ENCODE results near the gene KCNJ3.

The KCNJ3 gene

GRCh38 chr2:154825358-154825757, 126.9 kb downstream of the KCNJ3 start:
- no peak overlapping the region for H3K4me3 ChIP-seq (ENCODE audit: severe bottlenecking)
- no peaks in the 10 kb centered on the region for H3K9me3 ChIP-seq (ENCODE audit: severe bottlenecking)
- no peak overlapping the region for H3K27ac ChIP-seq (ENCODE audit: poor library complexity, severe bottlenecking)
- ATAC-seq (ENCODE audit: low read depth) (no peak), DNase-seq (ENCODE audit: low spot score) (no peak)
- no peaks in the 10 kb centered on the region for H3K36me3 ChIP-seq (ENCODE audit: low read depth)
- no peaks in the 10 kb centered on the region for H3K4me1 ChIP-seq (ENCODE audit: insufficient read depth, poor library complexity, severe bottlenecking)
- peaks cover 3% of the 10 kb centered on the region for H3K27me3 ChIP-seq (ENCODE audit: insufficient read depth, poor library complexity, severe bottlenecking)
- no peak for TF ChIP-seq CTCF (IDR thresholded peaks at IDR 0.05; ENCODE audit: poor library complexity, severe bottlenecking)

- no peak for TF ChIP-seq CTCF (IDR thresholded peaks at IDR 0.05; ENCODE audit: poor library complexity, severe bottlenecking)
- no peaks in the 10 kb centered on the region for H3K9me3 ChIP-seq (ENCODE audit: severe bottlenecking)
- H3K36me3 ChIP-seq (ENCODE audit: low read depth) = no peaks in the 10 kb centered on the region
- H3K4me3 ChIP-seq (ENCODE audit: severe bottlenecking) = no peak overlapping the region
- DNase-seq (ENCODE audit: low spot score) (no peak), ATAC-seq (ENCODE audit: low read depth) (no peak)
- H3K4me1 ChIP-seq (ENCODE audit: insufficient read depth, poor library complexity, severe bottlenecking) = no peaks in the 10 kb centered on the region
- no peaks in the 10 kb centered on the region for H3K27me3 ChIP-seq (ENCODE audit: insufficient read depth, poor library complexity, severe bottlenecking)
- H3K27ac ChIP-seq (ENCODE audit: poor library complexity, severe bottlenecking) = no peak overlapping the region
Observed at GRCh38 chr2:154826827-154827226, 128.3 kb downstream of the KCNJ3 start.

- no peak for TF ChIP-seq CTCF (IDR thresholded peaks at IDR 0.05; ENCODE audit: poor library complexity, severe bottlenecking)
- H3K4me3 ChIP-seq (ENCODE audit: severe bottlenecking) = no peak overlapping the region
- H3K9me3 ChIP-seq (ENCODE audit: severe bottlenecking) = no peaks in the 10 kb centered on the region
- H3K4me1 ChIP-seq (ENCODE audit: insufficient read depth, poor library complexity, severe bottlenecking) = no peaks in the 10 kb centered on the region
- H3K36me3 ChIP-seq (ENCODE audit: low read depth) = no peaks in the 10 kb centered on the region
- H3K27me3 ChIP-seq (ENCODE audit: insufficient read depth, poor library complexity, severe bottlenecking) = no peaks in the 10 kb centered on the region
- no peak for ATAC-seq (ENCODE audit: low read depth)
- H3K27ac ChIP-seq (ENCODE audit: poor library complexity, severe bottlenecking) = no peak overlapping the region
- no peak for DNase-seq (ENCODE audit: low spot score)
Observed at GRCh38 chr2:154827286-154827685, 128.8 kb downstream of the KCNJ3 start.

GRCh38 chr2:154832711-154833110, 134.2 kb downstream of the KCNJ3 start:
- no peaks in the 10 kb centered on the region for H3K36me3 ChIP-seq (ENCODE audit: low read depth)
- H3K27ac ChIP-seq (ENCODE audit: poor library complexity, severe bottlenecking) = no peak overlapping the region
- no peak overlapping the region for H3K4me3 ChIP-seq (ENCODE audit: severe bottlenecking)
- H3K27me3 ChIP-seq (ENCODE audit: insufficient read depth, poor library complexity, severe bottlenecking) = no peaks in the 10 kb centered on the region
- H3K9me3 ChIP-seq (ENCODE audit: severe bottlenecking) = no peaks in the 10 kb centered on the region
- ATAC-seq (ENCODE audit: low read depth) (no peak), DNase-seq (ENCODE audit: low spot score) (no peak)
- H3K4me1 ChIP-seq (ENCODE audit: insufficient read depth, poor library complexity, severe bottlenecking) = no peaks in the 10 kb centered on the region
- no peak for TF ChIP-seq CTCF (IDR thresholded peaks at IDR 0.05; ENCODE audit: poor library complexity, severe bottlenecking)

- DNase-seq (ENCODE audit: low spot score) (no peak), ATAC-seq (ENCODE audit: low read depth) (no peak)
- Histone ChIP-seq H3K36me3 (ENCODE audit: low read depth) (no peaks in the 10 kb centered on the region), H3K27ac (ENCODE audit: poor library complexity, severe bottlenecking) (no peak overlapping the region), H3K27me3 (ENCODE audit: insufficient read depth, poor library complexity, severe bottlenecking) (no peaks in the 10 kb centered on the region), H3K9me3 (ENCODE audit: severe bottlenecking) (no peaks in the 10 kb centered on the region), H3K4me3 (ENCODE audit: severe bottlenecking) (no peak overlapping the region), H3K4me1 (ENCODE audit: insufficient read depth, poor library complexity, severe bottlenecking) (no peaks in the 10 kb centered on the region)
- TF ChIP-seq CTCF (IDR thresholded peaks at IDR 0.05; ENCODE audit: poor library complexity, severe bottlenecking) = no peak
Observed at GRCh38 chr2:154836632-154837031, 138.1 kb downstream of the KCNJ3 start.

All from RWPE2 (cell line).